HUES48 (cell line): ENCODE data around the gene HIRA.
A peak's percentile ranks its signal among the peaks of the same experiment; 100 is the strongest.
"Not testable (repeated sequence)": the region's sequence is repeated elsewhere in the genome, so short reads cannot be mapped to it uniquely, and the experiment has no call there.

Source experiments
- H3K27ac ChIP-seq: one replicate; pipeline ENCODE4 v1.7.0; 2013; ENCODE audit warnings: low read depth, low read length, inconsistent platforms
- H3K27me3 ChIP-seq: 2 replicates; pipeline ENCODE4 v1.6.1; 2013; ENCODE audit warnings: mild to moderate bottlenecking, low read length; ENCODE audit not compliant: control insufficient read depth, insufficient read depth
- H3K36me3 ChIP-seq: 2 replicates; pipeline ENCODE4 v1.6.1; 2013; ENCODE audit warnings: low read length; ENCODE audit not compliant: control insufficient read depth, insufficient read depth
- H3K4me1 ChIP-seq: 2 replicates; pipeline ENCODE4 v1.6.1; 2013; ENCODE audit warnings: mild to moderate bottlenecking, low read length; ENCODE audit not compliant: control insufficient read depth, insufficient read depth
- H3K4me3 ChIP-seq: 2 replicates; pipeline ENCODE4 v1.5.1; 2013; ENCODE audit warnings: mild to moderate bottlenecking, low read depth, low read length
- H3K9ac ChIP-seq: 2 replicates; pipeline ENCODE4 v1.6.1; 2013; ENCODE audit warnings: mild to moderate bottlenecking, low read depth, low read length, moderate library complexity
- H3K9me3 ChIP-seq: 2 replicates; pipeline ENCODE4 v1.6.1; 2013; ENCODE audit warnings: low read length; ENCODE audit not compliant: control insufficient read depth, insufficient read depth

Gene HIRA

DNA sequence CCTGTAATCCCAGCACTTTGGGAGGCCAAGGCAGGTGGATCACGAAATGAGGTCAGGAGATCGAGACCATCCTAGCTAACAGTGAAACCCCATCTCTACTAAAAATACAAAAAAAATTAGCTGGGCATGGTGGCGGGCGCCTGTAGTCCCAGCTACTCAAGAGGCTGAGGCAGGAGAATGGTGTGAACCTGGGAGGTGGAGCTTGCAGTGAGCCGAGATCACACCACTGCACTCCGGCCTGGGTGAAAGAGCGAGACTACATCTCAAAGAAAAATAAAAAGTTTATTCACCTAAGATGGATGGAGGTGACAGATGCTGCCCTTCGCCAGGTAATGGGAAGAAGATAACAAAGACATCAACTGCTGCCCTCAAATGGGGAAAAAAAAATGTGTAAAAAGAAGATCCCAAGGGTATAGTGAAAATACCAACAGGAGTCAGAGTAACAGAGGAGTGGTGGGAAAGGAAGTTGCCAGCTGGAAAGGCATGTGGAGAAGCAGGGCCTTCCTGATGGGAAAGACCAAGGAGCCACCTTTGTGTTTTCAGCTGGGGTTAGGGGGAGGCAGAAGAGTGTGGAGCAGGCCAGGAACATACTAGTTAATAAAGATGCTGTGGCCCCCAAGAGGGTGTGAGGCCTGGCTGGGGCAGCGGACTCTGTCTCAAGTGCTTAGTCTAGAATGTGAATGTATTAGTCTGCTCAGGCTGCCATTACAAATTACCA is 5.1 kb upstream of the HIRA start:
- peaks cover 13% of the 10 kb centered on the region; the same call in 1 of the 2 replicates for H3K36me3 ChIP-seq
- H3K9me3 ChIP-seq, H3K27ac ChIP-seq, H3K4me1 ChIP-seq, H3K27me3 ChIP-seq, H3K4me3 ChIP-seq, H3K9ac ChIP-seq: not testable (repeated sequence)

DNA sequence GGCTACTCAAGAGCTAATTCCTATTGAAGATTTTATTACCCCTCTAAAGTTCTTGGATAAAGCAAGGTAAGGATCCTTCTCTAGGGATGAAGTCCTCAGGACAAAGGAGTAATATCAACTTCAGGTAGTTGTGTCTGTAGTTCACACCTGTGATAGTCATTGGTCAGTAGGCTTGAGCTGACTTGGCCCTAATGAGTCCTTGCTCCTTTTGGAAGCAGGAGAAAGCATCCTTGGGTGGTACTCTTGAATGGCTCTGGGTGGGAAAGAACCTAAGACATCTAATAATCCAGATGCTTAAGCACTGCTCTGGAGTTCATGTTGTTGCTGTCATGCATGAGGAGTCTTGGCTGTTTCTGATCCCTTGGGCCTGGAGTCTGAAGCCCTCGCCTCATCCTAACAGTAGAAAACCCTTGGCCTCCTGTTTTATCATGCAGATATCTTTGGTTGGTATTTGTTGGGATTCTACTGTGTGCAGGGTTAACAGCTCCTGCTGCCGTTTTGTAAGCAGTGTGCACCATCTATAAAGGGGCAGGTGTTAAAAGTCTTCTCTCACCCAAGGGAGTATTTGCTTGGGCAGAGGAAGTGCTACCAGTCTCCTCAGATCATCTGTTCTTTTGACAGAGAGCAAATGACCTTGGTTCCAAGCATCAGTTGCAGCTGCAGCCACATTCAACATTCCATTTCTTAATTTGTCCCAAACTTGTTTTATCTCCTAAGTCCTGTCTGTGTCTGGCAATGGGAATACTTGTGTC is 3.5 kb upstream of the HIRA start:
- Histone ChIP-seq H3K27ac (no peak overlapping the region), H3K36me3 (peaks cover 13% of the 10 kb centered on the region; the same call in 1 of the 2 replicates), H3K4me3 (no peak overlapping the region), H3K27me3 (no peaks in the 10 kb centered on the region), H3K4me1 (peaks cover 8% of the 10 kb centered on the region), H3K9me3 (no peaks in the 10 kb centered on the region), H3K9ac (no peak overlapping the region)

DNA sequence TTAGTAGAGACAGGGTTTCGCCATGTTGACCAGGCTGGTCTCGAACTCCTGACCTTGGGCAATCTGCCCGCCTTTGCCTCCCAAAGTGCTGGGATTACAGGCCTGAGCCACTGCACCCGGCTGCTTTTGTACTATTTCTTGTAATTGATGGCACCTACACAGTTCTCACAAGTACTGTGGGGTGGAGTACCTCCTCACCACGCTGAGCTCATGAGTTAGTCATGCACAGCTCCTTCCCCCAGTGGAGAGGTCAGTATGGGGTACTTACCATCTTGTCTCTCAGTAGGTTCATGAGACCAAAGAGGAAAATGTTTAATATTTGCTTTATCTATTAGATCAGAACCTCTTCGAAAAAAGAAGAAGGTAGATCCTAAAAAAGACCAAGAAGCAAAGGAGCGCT is 2.9 kb upstream of the HIRA start:
- H3K27ac ChIP-seq = no peak overlapping the region
- peaks cover 19% of the 10 kb centered on the region; the same call in 1 of the 2 replicates for H3K36me3 ChIP-seq

DNA sequence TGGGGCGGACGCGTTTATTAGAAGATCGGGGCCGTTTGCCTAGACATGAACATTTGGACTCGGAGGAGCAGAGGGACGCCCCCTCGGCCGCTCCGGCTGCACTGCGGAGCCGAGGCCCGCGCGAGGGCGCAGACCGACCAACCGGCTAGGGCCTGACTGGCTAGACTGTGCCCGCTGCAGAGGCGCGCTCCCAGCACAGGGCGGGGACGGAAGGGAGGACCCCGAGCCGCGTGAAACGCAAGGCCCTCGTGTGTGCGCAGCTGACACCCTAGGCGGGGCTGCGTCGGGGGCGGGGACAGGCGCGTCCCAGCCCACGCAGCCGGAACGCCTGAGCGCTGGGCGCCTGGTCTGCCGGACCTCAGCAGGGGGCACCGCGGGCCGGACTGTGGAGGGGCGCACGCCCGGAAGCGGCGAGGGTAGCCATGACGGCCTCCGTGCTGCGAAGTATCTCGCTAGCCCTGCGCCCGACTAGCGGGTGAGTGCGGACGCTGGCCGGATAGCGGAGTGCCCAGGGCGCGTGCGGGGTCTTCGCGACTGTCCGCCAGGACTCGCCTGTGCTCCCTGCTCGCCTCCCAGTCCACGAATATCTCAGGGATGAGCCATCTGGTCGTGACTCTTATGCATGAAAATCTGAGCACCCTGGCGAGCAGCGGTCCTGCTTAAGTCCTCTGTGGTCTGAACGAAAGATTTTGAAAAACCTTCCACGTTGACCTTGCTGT is 759 bp upstream of the HIRA start, which contains the start of gene MRPL40:
Gene MRPL40 (plus strand): TSS at position 413 of the 719 bp plus-strand sequence. CDS start 10 bp downstream, at position 423.
- Histone ChIP-seq H3K9me3 (no peaks in the 10 kb centered on the region), H3K27ac (peak within 1 kb of the TSS; percentile 91), H3K4me3 (peak within 1 kb of the TSS; percentile 83), H3K36me3 (peaks cover 28% of the 10 kb centered on the region), H3K27me3 (no peaks in the 10 kb centered on the region), H3K4me1 (peaks cover 13% of the 10 kb centered on the region), H3K9ac (peak within 1 kb of the TSS; percentile 83)

More for the DNA sequence above, 2.9 kb upstream of the HIRA start:
- H3K4me3 ChIP-seq = no peak overlapping the region
- no peak overlapping the region for H3K9ac ChIP-seq
- no peaks in the 10 kb centered on the region for H3K9me3 ChIP-seq
- no peaks in the 10 kb centered on the region for H3K27me3 ChIP-seq
- peaks cover 13% of the 10 kb centered on the region for H3K4me1 ChIP-seq

DNA sequence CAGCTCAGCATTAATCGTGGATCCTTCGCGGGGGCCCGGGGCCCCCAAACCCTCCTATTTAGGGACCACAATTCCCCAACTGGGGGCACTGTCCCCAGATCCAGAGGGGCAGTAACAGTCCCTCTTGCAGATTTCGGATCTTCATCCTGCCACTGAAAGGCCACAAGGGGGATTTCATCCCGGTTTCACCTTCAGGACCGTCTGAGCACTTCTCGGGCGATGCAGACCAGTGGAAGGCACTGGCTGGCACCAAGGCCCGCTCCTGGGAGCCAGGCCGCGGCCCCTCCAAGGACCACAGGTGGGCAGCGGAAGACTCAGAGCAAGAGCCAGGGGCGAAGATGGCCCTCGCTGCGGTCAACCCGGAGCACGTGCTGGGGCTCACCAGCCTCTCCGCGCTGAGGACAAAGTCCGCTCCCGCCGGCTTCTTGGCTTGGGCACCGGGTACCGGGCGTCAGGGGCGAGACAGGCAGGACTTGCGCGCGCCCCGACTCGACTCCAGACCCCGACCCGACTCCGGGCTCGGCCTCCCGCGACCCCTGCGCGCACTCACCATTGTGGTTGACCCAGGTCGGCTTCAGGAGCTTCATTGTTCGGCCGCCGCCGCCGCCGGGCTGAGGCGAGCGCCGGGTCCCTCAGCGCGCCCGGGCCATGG is 517 bp downstream of the HIRA start:
- Histone ChIP-seq H3K36me3 (peaks cover 28% of the 10 kb centered on the region), H3K4me3 (peak overlapping the region; percentile 83), H3K27ac (peak overlapping the region; percentile 87), H3K27me3 (no peaks in the 10 kb centered on the region), H3K9ac (peak overlapping the region; percentile 89), H3K9me3 (no peaks in the 10 kb centered on the region), H3K4me1 (peaks cover 13% of the 10 kb centered on the region)

DNA sequence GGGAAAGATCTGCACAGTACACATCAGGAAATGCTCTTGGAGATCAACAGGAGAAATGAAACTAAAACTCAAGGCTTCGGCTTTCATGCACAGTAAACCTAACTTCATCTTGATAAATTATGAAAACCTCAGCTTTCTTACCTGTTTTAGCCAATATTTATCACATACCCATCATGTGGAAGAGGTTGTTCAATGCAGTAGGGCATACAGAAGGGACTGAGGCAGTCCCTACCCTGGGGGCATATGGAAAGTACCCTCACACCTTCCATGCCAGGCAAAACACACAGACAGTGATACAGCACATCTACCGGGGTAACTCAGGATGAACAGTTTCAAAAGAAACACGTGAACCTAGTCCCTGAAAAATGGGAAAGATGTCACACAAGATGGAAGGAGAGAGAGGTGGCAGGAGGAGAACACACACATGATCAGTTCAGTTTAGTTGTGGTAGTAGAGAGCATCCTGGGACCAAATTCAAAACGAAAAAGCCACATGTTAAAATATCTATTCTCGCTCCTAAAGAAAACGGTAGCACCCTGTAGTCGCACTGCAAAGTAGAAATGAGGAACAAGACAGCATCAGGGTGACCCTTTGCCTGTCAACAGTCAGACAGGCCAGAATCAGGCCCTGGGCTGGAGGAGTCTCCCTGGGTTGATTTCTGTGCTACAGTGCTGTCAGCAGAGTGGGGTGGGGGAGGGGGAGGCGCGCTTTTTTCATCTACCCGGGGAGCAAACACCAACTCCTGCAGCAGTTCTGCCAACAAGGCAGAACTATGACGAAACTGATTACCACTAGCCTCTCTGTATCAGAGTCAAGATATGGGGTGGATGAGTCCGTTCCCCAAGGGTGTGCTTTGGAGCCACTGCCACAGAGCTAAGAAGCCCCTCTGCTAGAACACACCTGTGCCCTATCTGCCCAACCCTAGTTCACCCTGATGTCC is 1.3 kb downstream of the HIRA start:
- Histone ChIP-seq H3K4me3 (peak overlapping the region; percentile 83), H3K27me3 (no peaks in the 10 kb centered on the region), H3K4me1 (peaks cover 13% of the 10 kb centered on the region), H3K9me3 (no peaks in the 10 kb centered on the region), H3K27ac (peak overlapping the region; percentile 87), H3K9ac (peak overlapping the region; percentile 89; the same call in 1 of the 2 replicates), H3K36me3 (peaks cover 22% of the 10 kb centered on the region)

DNA sequence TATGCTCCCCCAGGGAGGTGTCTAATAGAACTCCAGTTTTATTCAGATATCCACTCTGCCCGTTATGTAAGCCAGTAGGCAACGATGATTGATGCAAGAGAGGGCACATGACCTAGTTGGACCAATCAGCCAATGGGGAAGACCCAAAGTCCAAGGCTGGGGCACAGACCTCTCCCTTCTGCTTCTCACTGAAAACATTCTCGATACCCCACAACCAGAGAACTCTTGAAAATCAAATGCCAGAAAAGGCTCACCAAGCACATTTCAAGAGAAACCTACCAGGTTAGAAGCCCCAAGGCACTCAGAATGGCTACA is 7.4 kb downstream of the HIRA start:
- Histone ChIP-seq H3K9ac (no peak overlapping the region), H3K9me3 (no peaks in the 10 kb centered on the region), H3K4me3 (no peak overlapping the region), H3K4me1 (peaks cover 14% of the 10 kb centered on the region), H3K27ac (no peak overlapping the region), H3K36me3 (peaks cover 19% of the 10 kb centered on the region), H3K27me3 (no peaks in the 10 kb centered on the region)

DNA sequence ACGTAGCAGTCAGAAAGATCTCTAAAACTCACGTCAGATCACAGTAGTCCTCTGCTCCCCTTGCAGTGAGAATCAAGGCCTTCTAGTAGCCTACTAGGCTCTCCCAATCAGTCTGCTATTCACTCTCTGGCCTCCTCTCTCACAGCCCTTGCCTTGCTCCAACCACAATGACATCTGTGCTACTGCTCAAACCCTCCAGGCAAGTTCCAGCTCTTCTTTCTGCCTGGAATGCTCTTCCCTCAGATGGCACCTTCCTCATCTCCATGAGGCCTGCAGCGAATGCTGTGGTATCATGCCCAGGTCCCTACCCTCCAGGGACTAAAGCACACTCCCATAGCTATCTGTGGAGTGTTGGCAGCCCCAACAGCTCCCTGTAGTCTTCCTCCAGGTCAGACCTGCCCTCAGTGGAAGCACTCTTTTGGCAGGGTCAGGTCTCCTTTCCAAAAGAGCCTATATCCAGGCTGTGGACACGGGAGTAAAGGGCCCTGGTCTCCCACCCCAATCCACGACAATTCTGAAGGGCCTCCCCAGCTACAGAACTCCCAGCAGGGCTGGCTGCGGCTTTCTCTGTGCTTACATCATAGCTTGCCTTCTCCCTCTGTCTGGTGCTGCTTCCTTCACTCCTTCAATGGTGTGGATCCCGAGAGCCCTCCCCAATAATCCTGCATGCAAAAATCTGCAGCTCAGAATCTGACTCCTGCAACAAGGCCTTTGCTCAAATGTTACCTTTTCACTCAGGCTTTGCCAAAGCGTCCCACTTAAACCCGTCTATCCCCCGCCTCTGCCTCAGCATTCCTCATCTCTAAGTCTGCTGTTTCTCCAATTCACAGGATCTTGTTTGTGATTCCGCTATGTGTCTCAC is 8.9 kb downstream of the HIRA start:
- no peak overlapping the region for H3K4me3 ChIP-seq
- H3K27me3 ChIP-seq = no peaks in the 10 kb centered on the region
- peaks cover 13% of the 10 kb centered on the region; the same call in 1 of the 2 replicates for H3K36me3 ChIP-seq
- H3K9ac ChIP-seq = no peak overlapping the region
- H3K9me3 ChIP-seq = no peaks in the 10 kb centered on the region
- no peak overlapping the region for H3K27ac ChIP-seq
- peaks cover 14% of the 10 kb centered on the region for H3K4me1 ChIP-seq

DNA sequence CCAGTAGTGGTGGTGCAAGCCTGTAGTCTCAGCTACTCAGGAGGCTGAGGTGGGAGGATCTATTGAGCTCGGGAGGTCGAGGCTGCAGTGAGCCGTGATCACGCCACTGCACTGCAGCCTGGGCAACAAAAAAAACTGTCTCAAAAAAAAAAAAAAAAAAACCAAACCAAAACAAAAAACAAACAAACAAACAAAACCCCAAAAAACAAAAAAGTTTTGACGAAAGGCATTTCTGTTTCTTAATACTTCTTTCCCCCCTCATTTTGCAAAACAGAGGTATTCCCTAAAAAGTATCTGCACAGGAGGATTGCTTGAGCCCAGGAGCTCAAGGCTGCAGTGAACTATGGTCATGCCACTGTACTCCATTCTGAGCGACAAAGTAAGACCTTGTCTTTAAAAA is 11.2 kb downstream of the HIRA start:
- peaks cover 14% of the 10 kb centered on the region for H3K4me1 ChIP-seq
- no peak overlapping the region for H3K27ac ChIP-seq
- H3K4me3 ChIP-seq = no peak overlapping the region
- no peaks in the 10 kb centered on the region for H3K27me3 ChIP-seq
- no peak overlapping the region for H3K9ac ChIP-seq
- H3K9me3 ChIP-seq = no peaks in the 10 kb centered on the region
- peaks cover 12% of the 10 kb centered on the region; the same call in 1 of the 2 replicates for H3K36me3 ChIP-seq
